ENCODE data around the gene SLC35D2. TPM values are rescaled to one million over a fixed set of nuclear protein-coding genes. Genes with fewer than 3 reads are reported as not detected.

The SLC35D2 gene
- total RNA-seq, 4 donors from 2014 or later, result 25.1 to 66.6 (median 32.0) TPM

DNA sequence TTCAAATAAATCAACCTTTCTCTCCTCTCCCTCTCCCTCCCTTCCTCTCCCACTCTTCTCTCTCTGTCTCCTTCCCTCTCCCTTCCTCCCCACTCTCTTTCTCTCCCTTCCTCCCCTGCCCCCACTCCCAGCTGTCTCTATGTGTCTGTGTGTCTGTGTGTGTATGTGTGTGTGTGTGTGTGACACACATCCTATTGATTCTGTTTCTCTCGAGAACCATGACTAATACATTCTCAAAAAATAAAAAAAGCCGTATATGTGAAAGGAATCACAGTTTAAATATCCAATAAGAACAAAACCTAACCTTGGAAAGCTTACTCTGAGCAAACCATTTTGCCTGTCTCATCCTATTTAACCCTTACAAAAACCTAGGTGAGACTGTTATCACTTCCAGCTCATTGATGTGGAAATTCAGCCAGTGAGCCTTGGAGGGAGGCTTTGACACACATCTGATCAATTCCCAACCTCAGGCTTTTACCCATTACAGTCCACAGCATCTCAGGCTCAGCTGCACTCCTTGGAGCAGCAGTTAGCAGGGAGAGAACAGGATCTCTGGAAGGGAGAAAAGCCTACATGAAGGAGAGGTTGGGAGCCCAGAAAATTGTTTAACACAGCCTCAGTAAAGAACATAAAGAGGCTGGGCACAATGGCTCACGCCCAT, 89.9 kb downstream of the SLC35D2 start:
- no peaks in the 10 kb centered on the region for H3K27me3 ChIP-seq
- no peak overlapping the region for H3K27ac ChIP-seq
- TF ChIP-seq EP300 (IDR thresholded peaks at IDR 0.05), result no peak
- TF ChIP-seq CTCF (IDR thresholded peaks at IDR 0.05), result no peak
- TF ChIP-seq POLR2A (IDR thresholded peaks at IDR 0.05), result no peak
- H3K36me3 ChIP-seq, result no peaks in the 10 kb centered on the region
- no peak overlapping the region for H3K4me3 ChIP-seq
- DNase-seq (ENCODE audit: low spot score in 2 of 2), result no peak
- peaks cover 0 to 8% (median 0%) of the 10 kb centered on the region in 4 donors for H3K4me1 ChIP-seq
- H3K9me3 ChIP-seq, result peaks cover 0 to 5% (median 0%) of the 10 kb centered on the region in 4 donors
- WGBS, 2 donors, result 30 to 36% methylated on average over 3 of the region's 3 CpGs

DNA sequence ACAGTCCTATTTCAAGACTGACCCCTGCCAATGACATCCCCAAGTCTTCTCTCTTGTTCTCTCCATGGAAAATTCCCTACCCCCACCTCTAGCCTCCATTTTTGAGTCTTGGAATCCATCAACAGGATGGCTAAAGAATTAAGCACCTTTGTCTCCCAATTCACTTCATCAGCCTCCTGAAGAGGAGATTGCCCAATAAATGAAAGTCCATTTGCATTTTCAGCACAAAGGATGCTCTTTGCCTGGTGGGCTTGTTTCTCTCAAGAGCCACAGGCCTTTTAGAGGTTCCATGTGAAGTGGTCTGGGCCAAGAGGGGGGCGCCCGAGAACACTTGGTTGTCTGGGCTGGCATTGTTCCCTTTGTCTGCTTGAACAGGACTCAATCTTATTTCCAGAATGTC, 94.1 kb downstream of the SLC35D2 start:
- H3K9me3 ChIP-seq, result peaks cover 0 to 3% (median 0%) of the 10 kb centered on the region in 4 donors
- 75 to 91% methylated on average over 2 of the region's 2 CpGs for WGBS, 2 donors
- no peaks in the 10 kb centered on the region for H3K27me3 ChIP-seq
- peaks cover 0 to 8% (median 0%) of the 10 kb centered on the region in 4 donors for H3K4me1 ChIP-seq
- no peak for TF ChIP-seq EP300 (IDR thresholded peaks at IDR 0.05)
- TF ChIP-seq POLR2A (IDR thresholded peaks at IDR 0.05), result no peak
- no peak for TF ChIP-seq CTCF (IDR thresholded peaks at IDR 0.05)
- H3K36me3 ChIP-seq, result no peaks in the 10 kb centered on the region
- no peak overlapping the region for H3K4me3 ChIP-seq
- DNase-seq (ENCODE audit: low spot score in 2 of 2), result no peak
- H3K27ac ChIP-seq, result no peak overlapping the region

DNA sequence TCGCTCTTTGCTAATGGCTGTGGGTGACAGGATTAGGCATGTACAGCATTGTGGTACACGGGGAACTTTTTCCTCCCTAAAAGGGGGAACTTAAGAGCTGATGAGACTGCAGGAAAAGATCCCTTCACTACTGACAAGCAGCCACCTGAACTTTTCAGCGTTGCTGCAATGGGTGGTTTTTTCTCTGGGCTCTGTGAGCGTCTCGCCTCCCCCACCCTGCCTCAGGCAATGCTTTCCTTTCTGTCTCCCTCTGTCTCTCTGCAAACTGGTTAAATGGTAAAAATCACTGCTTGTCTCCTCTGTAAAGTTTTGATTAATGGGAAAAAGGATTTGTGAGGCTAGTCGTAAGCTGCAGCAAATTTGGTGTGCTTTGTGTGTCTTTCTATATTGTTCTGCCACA, 101.9 kb downstream of the SLC35D2 start:
- Histone ChIP-seq H3K9me3 (peaks cover 0 to 14% (median 2%) of the 10 kb centered on the region in 4 donors), H3K4me3 (no peak overlapping the region), H3K27me3 (no peaks in the 10 kb centered on the region), H3K4me1 (no peaks in the 10 kb centered on the region), H3K36me3 (no peaks in the 10 kb centered on the region), H3K27ac (no peak overlapping the region)
- DNase-seq (ENCODE audit: low spot score in 2 of 2), result no peak
- WGBS, 2 donors, result 79 to 82% methylated on average over 6 of the region's 6 CpGs
- TF ChIP-seq EP300 (IDR thresholded peaks at IDR 0.05) (no peak), POLR2A (IDR thresholded peaks at IDR 0.05) (no peak), CTCF (IDR thresholded peaks at IDR 0.05) (no peak)

DNA sequence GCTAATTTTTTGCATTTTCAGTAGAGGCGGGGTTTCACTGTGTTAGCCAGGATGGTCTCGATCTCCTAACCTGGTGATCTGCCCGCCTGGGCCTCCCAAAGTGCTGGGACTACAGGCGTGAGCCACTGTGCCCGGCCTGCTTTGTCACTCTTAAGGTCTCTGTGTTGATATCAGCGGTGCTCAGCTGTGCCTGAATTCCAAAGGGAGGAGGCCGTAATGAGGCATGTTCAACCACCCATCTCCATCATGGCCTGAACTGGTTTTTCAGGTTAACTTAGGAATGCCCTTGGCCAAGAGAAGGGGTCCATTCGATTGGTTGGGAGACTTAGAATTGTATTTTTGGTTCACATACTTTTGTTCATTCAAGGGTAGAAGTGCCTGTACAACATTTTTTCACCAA, 103.6 kb downstream of the SLC35D2 start:
- Histone ChIP-seq H3K4me1 (no peaks in the 10 kb centered on the region), H3K4me3 (no peak overlapping the region), H3K9me3 (peaks cover 0 to 26% (median 6%) of the 10 kb centered on the region in 4 donors), H3K27me3 (no peaks in the 10 kb centered on the region), H3K27ac (no peak overlapping the region), H3K36me3 (peaks cover 0 to 6% (median 0%) of the 10 kb centered on the region in 3 donors)
- DNase-seq (ENCODE audit: low spot score in 2 of 2), result no peak
- 93% methylated on average over 8 of the region's 8 CpGs for WGBS, 2 donors
- TF ChIP-seq POLR2A (IDR thresholded peaks at IDR 0.05), result no peak
- TF ChIP-seq EP300 (IDR thresholded peaks at IDR 0.05), result no peak
- TF ChIP-seq CTCF (IDR thresholded peaks at IDR 0.05), result no peak

- H3K9me3 ChIP-seq, result peaks cover 0 to 34% (median 10%) of the 10 kb centered on the region in 4 donors
- no peak overlapping the region for H3K4me3 ChIP-seq
- no peak overlapping the region for H3K27ac ChIP-seq
- peaks cover 0 to 15% (median 0%) of the 10 kb centered on the region in 3 donors for H3K36me3 ChIP-seq
- 77 to 79% methylated on average over 2 of the region's 2 CpGs for WGBS, 2 donors
- H3K4me1 ChIP-seq, result no peaks in the 10 kb centered on the region
- TF ChIP-seq EP300 (IDR thresholded peaks at IDR 0.05) (no peak), POLR2A (IDR thresholded peaks at IDR 0.05) (no peak), CTCF (IDR thresholded peaks at IDR 0.05) (no peak)
- DNase-seq (ENCODE audit: low spot score in 2 of 2), result no peak
- H3K27me3 ChIP-seq, result no peaks in the 10 kb centered on the region
Measured at GRCh38 chr9:96274939-96275338, 108.6 kb downstream of the SLC35D2 start.
